ENCODE results near the gene CDH11.

CDH11 gene

GRCh38 chr16:65111306-65111705 is 10.6 kb downstream of the CDH11 start:
- ATAC-seq (ENCODE audit: low read depth) (no peak), DNase-seq (ENCODE audit: low spot score) (no peak)
- Histone ChIP-seq H3K4me3 (ENCODE audit: severe bottlenecking) (no peak overlapping the region), H3K9me3 (ENCODE audit: severe bottlenecking) (no peaks in the 10 kb centered on the region), H3K36me3 (ENCODE audit: low read depth) (peaks cover 22% of the 10 kb centered on the region), H3K27ac (ENCODE audit: poor library complexity, severe bottlenecking) (no peak overlapping the region), H3K27me3 (ENCODE audit: insufficient read depth, poor library complexity, severe bottlenecking) (no peaks in the 10 kb centered on the region), H3K4me1 (ENCODE audit: insufficient read depth, poor library complexity, severe bottlenecking) (no peaks in the 10 kb centered on the region)
- no peak for TF ChIP-seq CTCF (IDR thresholded peaks at IDR 0.05; ENCODE audit: poor library complexity, severe bottlenecking)

GRCh38 chr16:65106757-65107156 is 15.1 kb downstream of the CDH11 start:
- no peak for TF ChIP-seq CTCF (IDR thresholded peaks at IDR 0.05; ENCODE audit: poor library complexity, severe bottlenecking)
- no peak for ATAC-seq (ENCODE audit: low read depth)
- Histone ChIP-seq H3K27me3 (ENCODE audit: insufficient read depth, poor library complexity, severe bottlenecking) (no peaks in the 10 kb centered on the region), H3K27ac (ENCODE audit: poor library complexity, severe bottlenecking) (no peak overlapping the region), H3K4me3 (ENCODE audit: severe bottlenecking) (no peak overlapping the region), H3K36me3 (ENCODE audit: low read depth) (peaks cover 19% of the 10 kb centered on the region), H3K9me3 (ENCODE audit: severe bottlenecking) (no peaks in the 10 kb centered on the region), H3K4me1 (ENCODE audit: insufficient read depth, poor library complexity, severe bottlenecking) (no peaks in the 10 kb centered on the region)
- DNase-seq (ENCODE audit: low spot score) = no peak

- Histone ChIP-seq H3K36me3 (ENCODE audit: low read depth) (peaks cover 17% of the 10 kb centered on the region), H3K4me1 (ENCODE audit: insufficient read depth, poor library complexity, severe bottlenecking) (peaks cover under 1% of the 10 kb centered on the region), H3K4me3 (ENCODE audit: severe bottlenecking) (no peak overlapping the region), H3K9me3 (ENCODE audit: severe bottlenecking) (no peaks in the 10 kb centered on the region), H3K27ac (ENCODE audit: poor library complexity, severe bottlenecking) (no peak overlapping the region), H3K27me3 (ENCODE audit: insufficient read depth, poor library complexity, severe bottlenecking) (no peaks in the 10 kb centered on the region)
- TF ChIP-seq CTCF (IDR thresholded peaks at IDR 0.05; ENCODE audit: poor library complexity, severe bottlenecking) = no peak
- ATAC-seq (ENCODE audit: low read depth) (no peak), DNase-seq (ENCODE audit: low spot score) (no peak)
Measured at GRCh38 chr16:65105171-65105570, 16.7 kb downstream of the CDH11 start.

DNA sequence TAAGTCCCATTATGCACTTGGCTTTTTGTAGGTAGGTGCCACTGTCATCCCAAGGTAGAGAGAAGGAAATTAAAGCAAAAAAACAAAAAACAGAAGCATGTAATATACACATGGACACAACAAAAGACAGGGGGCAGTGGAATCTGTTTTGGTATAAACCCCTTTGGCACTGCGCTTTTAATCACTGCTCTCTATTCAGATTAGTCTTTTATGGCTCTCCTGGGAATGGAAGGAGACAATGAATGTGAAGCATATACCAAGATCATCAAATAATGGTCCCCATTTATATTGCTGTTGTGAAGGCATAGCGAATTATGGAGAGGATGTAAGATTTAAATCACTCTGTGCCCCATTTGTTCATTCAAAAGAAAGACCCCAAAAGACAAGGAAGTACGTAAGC is 17.4 kb downstream of the CDH11 start:
- ATAC-seq (ENCODE audit: low read depth) (no peak), DNase-seq (ENCODE audit: low spot score) (no peak)
- no peak for TF ChIP-seq CTCF (IDR thresholded peaks at IDR 0.05; ENCODE audit: poor library complexity, severe bottlenecking)
- H3K27ac ChIP-seq (ENCODE audit: poor library complexity, severe bottlenecking) = no peak overlapping the region
- no peak overlapping the region for H3K4me3 ChIP-seq (ENCODE audit: severe bottlenecking)
- peaks cover 7% of the 10 kb centered on the region for H3K4me1 ChIP-seq (ENCODE audit: insufficient read depth, poor library complexity, severe bottlenecking)
- H3K36me3 ChIP-seq (ENCODE audit: low read depth) = peaks cover 17% of the 10 kb centered on the region
- H3K9me3 ChIP-seq (ENCODE audit: severe bottlenecking) = no peaks in the 10 kb centered on the region
- no peaks in the 10 kb centered on the region for H3K27me3 ChIP-seq (ENCODE audit: insufficient read depth, poor library complexity, severe bottlenecking)

- no peak for TF ChIP-seq CTCF (IDR thresholded peaks at IDR 0.05; ENCODE audit: poor library complexity, severe bottlenecking)
- H3K9me3 ChIP-seq (ENCODE audit: severe bottlenecking) = no peaks in the 10 kb centered on the region
- no peak for ATAC-seq (ENCODE audit: low read depth)
- peaks cover 14% of the 10 kb centered on the region for H3K4me1 ChIP-seq (ENCODE audit: insufficient read depth, poor library complexity, severe bottlenecking)
- no peak overlapping the region for H3K27ac ChIP-seq (ENCODE audit: poor library complexity, severe bottlenecking)
- peaks cover 13% of the 10 kb centered on the region for H3K36me3 ChIP-seq (ENCODE audit: low read depth)
- no peaks in the 10 kb centered on the region for H3K27me3 ChIP-seq (ENCODE audit: insufficient read depth, poor library complexity, severe bottlenecking)
- H3K4me3 ChIP-seq (ENCODE audit: severe bottlenecking) = no peak overlapping the region
- DNase-seq (ENCODE audit: low spot score) = no peak
Measured at GRCh38 chr16:65102326-65102725, 19.5 kb downstream of the CDH11 start.
